Esophagus muscularis mucosa (tissue), 3 donors: ENCODE measurements around the gene CD69.

Experiments
- POLR2AphosphoS5 ChIP-seq, 2 donors: sonication (generic); formaldehyde crosslinking; IDR thresholded peaks; one replicate each; pipeline ENCODE4 v1.6.1; 2017; ENCODE audit warnings: antibody characterized with exemption in 2 of 2
- TF ChIP-seq, protein P1 (sequence below), 3 experiments: fragments of 200-600 bp in 2 of 3; fragments of 450-650 bp in 1 of 3; sonication (generic) in 2 of 3; IDR thresholded peaks; one replicate each; pipeline ENCODE4 v1.5.1; 2017 to 2019; ENCODE audit warnings: antibody characterized with exemption in 3 of 3, mild to moderate bottlenecking in 2 of 3, moderate library complexity in 1 of 3

DNA sequence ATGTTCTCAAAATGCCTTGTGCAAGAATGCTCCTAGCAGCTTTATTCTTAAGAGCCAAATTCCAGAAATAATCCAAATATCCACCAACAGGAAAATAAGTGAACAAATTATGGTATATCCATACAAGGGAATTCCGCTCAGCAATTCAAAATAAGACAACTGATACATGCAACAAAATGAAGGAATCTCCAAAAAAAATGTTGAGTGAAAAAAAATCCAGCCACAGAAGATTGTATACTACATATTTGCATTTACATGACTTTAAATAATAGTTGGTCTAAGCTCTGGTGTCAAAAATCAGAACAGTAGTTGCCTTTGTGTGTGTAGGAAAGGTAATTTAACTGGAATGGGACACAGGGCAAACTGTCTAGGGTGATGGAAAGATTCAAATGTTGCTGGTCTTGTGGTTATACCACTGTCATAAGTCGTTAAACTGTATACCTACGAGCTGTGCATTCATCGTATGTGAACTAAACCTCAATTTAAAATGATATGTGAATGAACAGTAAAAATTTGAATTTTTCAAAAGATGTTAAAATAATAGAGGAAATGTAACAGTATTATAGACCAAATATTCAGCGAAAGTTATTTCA is 3.2 kb downstream of the CD69 start:
- TF ChIP-seq, protein P1, sequence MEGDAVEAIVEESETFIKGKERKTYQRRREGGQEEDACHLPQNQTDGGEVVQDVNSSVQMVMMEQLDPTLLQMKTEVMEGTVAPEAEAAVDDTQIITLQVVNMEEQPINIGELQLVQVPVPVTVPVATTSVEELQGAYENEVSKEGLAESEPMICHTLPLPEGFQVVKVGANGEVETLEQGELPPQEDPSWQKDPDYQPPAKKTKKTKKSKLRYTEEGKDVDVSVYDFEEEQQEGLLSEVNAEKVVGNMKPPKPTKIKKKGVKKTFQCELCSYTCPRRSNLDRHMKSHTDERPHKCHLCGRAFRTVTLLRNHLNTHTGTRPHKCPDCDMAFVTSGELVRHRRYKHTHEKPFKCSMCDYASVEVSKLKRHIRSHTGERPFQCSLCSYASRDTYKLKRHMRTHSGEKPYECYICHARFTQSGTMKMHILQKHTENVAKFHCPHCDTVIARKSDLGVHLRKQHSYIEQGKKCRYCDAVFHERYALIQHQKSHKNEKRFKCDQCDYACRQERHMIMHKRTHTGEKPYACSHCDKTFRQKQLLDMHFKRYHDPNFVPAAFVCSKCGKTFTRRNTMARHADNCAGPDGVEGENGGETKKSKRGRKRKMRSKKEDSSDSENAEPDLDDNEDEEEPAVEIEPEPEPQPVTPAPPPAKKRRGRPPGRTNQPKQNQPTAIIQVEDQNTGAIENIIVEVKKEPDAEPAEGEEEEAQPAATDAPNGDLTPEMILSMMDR (IDR thresholded peaks at IDR 0.05) = no peak
- TF ChIP-seq POLR2AphosphoS5 (IDR thresholded peaks at IDR 0.05) = no peak
